Keratinocyte (primary cell): ENCODE results near the gene MST1. TPM values are rescaled to one million over a fixed set of nuclear protein-coding genes. Genes with fewer than 3 reads are reported as not detected.

Source experiments
- DNase-seq: peaks from one replicate; pipeline ENCODE4 v3.0.0-alpha.2; 2011; ENCODE audit warnings: low read depth, missing footprints, low spot score
- FAIRE-seq: peaks from 2 replicates; lab custom pipeline; 2011; peaks lifted over from hg19 to GRCh38; lab: Jason Lieb, UNC
- H2AFZ ChIP-seq: 2 replicates; pipeline ENCODE4 v1.6.0; 2012; ENCODE audit warnings: low read length, control low read depth, inconsistent platforms; ENCODE audit not compliant: control insufficient read depth
- H3K27ac ChIP-seq: 2 replicates; pipeline ENCODE4 v1.5.1; 2011; ENCODE audit warnings: low read length; ENCODE audit not compliant: control insufficient read depth, insufficient read depth
- H3K27me3 ChIP-seq: 3 replicates; pipeline ENCODE4 v1.6.0; 2011; ENCODE audit warnings: low read length; ENCODE audit not compliant: control insufficient read depth, insufficient read depth; ENCODE audit errors: extremely low read depth
- H3K36me3 ChIP-seq, 2 experiments: 2 replicates in 1 of 2; 3 replicates in 1 of 2; pipeline ENCODE4 v1.5.1; 2011; ENCODE audit warnings: low read length in 2 of 2, mild to moderate bottlenecking in 1 of 2; ENCODE audit not compliant: control insufficient read depth in 2 of 2, insufficient read depth in 2 of 2; ENCODE audit errors: extremely low read depth in 1 of 2
- H3K4me1 ChIP-seq: 3 replicates; pipeline ENCODE4 v1.5.1; 2011; ENCODE audit warnings: low read length; ENCODE audit not compliant: control insufficient read depth, insufficient read depth; ENCODE audit errors: extremely low read depth
- H3K4me2 ChIP-seq: 3 replicates; pipeline ENCODE4 v1.6.0; 2011; ENCODE audit warnings: low read depth, low read length; ENCODE audit not compliant: control insufficient read depth, insufficient read depth; ENCODE audit errors: extremely low read depth
- H3K4me3 ChIP-seq, 3 experiments: fragments of 200-600 bp in 1 of 3; sonication (generic) in 1 of 3; 2 replicates in 2 of 3; 3 replicates in 1 of 3; pipeline ENCODE4 v1.5.1; 2011 to 2016; ENCODE audit warnings: low read length in 3 of 3, mild to moderate bottlenecking in 3 of 3, control low read depth in 2 of 3, inconsistent platforms in 1 of 3, low read depth in 1 of 3, mixed read lengths in 1 of 3, mixed run types in 1 of 3, moderate library complexity in 1 of 3; ENCODE audit not compliant: control insufficient read depth in 2 of 3, insufficient read depth in 2 of 3; ENCODE audit errors: extremely low read depth in 1 of 3
- H3K79me2 ChIP-seq: 2 replicates; pipeline ENCODE4 v1.6.0; 2012; ENCODE audit warnings: low read length; ENCODE audit not compliant: control insufficient read depth, insufficient read depth
- H3K9ac ChIP-seq: 3 replicates; pipeline ENCODE4 v1.6.0; 2011; ENCODE audit warnings: low read length; ENCODE audit not compliant: control insufficient read depth, insufficient read depth; ENCODE audit errors: extremely low read depth
- H3K9me1 ChIP-seq: 3 replicates; pipeline ENCODE4 v1.6.0; 2011; ENCODE audit warnings: low read length; ENCODE audit not compliant: control insufficient read depth, insufficient read depth; ENCODE audit errors: extremely low read depth
- H3K9me3 ChIP-seq: 2 replicates; pipeline ENCODE4 v1.5.1; 2012; ENCODE audit warnings: low read depth, low read length; ENCODE audit not compliant: control insufficient read depth
- H4K20me1 ChIP-seq: 3 replicates; pipeline ENCODE4 v1.6.0; 2011; ENCODE audit warnings: low read length; ENCODE audit not compliant: control insufficient read depth, insufficient read depth; ENCODE audit errors: extremely low read depth
- CTCF ChIP-seq, 3 experiments: IDR thresholded peaks in 1 of 3; conservative IDR thresholded peaks in 1 of 3; optimal IDR thresholded peaks in 1 of 3; 2 replicates in 2 of 3; 3 replicates in 1 of 3; pipeline versions ENCODE3 to v1.5.1; 2011; ENCODE audit warnings: low read length in 3 of 3, mild to moderate bottlenecking in 3 of 3, moderate library complexity in 2 of 3, control low read depth in 1 of 3, inconsistent platforms in 1 of 3; ENCODE audit not compliant: insufficient read depth in 2 of 3; ENCODE audit errors: extremely low read depth in 1 of 3
- EZH2 ChIP-seq: IDR thresholded peaks from one replicate; pipeline ENCODE4 v1.6.1; 2012; ENCODE audit warnings: inconsistent platforms, mild to moderate bottlenecking, low read length, moderate library complexity
- dilution Hi-C: fragments of 300-500 bp; cut with MboI; formaldehyde crosslinking; loops from one replicate; pipeline ENCODE4 v1.7.0; 2020; ENCODE audit warnings: low sequenced_read_pairs; ENCODE audit not compliant: extremely low pct_ligation_motif_present
- polyA plus RNA-seq, 5 experiments: library from polyadenylated mRNA; depleted of rRNA in 3 of 5; stranded (reverse) in 3 of 5; stranded (forward) in 1 of 5; unstranded in 1 of 5; fragments of >200 nt; gene quantifications; 1 replicate in 1 of 5; 2 replicates in 3 of 5; 3 replicates in 1 of 5; pipeline versions ENCODE4 v1.2.1 to v1.2.3, GENCODE V29; 2011 to 2012; ENCODE audit warnings: missing spikeins in 2 of 5, low read depth in 1 of 5, low replicate concordance in 1 of 5

The MST1 gene
- polyA plus RNA-seq, 1 donor (not counting 4 experiments of a cell fraction or from before 2014, with no cell fraction given): 5.2 TPM

GRCh38 chr3:49680493-49681231 lies 8.6 kb downstream of the MST1 start:
- dilution Hi-C loops: no loop called here

GRCh38 chr3:49675912-49676311 lies 13.4 kb downstream of the MST1 start:
- no peak for FAIRE-seq

More at GRCh38 chr3:49680493-49681231, 8.6 kb downstream of the MST1 start:
- FAIRE-seq (no peak), DNase-seq (no peak)
- H4K20me1 ChIP-seq: no peaks in the 10 kb centered on the region
- no peaks in the 10 kb centered on the region for H3K9me1 ChIP-seq
- H3K4me3 ChIP-seq: no peak overlapping the region
- peaks cover 9% of the 10 kb centered on the region for H3K79me2 ChIP-seq
- TF ChIP-seq CTCF (optimal IDR thresholded peaks at IDR 0.05 in 1 of 3, IDR thresholded peaks at IDR 0.05 in 1 of 3, conservative IDR thresholded peaks at IDR 0.05 in 1 of 3; ENCODE audit: extremely low read depth in 1 of 3, insufficient read depth in 2 of 3, low read length in 3 of 3) (no peak), EZH2 (no peak)
- H2AFZ ChIP-seq: no peak overlapping the region
- no peaks in the 10 kb centered on the region for H3K9me3 ChIP-seq
- no peak overlapping the region for H3K27ac ChIP-seq
- no peaks in the 10 kb centered on the region for H3K27me3 ChIP-seq
- H3K36me3 ChIP-seq: peaks cover 61 to 67% of the 10 kb centered on the region in 2 experiments
- H3K9ac ChIP-seq: no peak overlapping the region
- no peaks in the 10 kb centered on the region for H3K4me1 ChIP-seq
- H3K4me2 ChIP-seq: no peak overlapping the region

More at GRCh38 chr3:49675912-49676311, 13.4 kb downstream of the MST1 start:
- TF ChIP-seq EZH2 (no peak), CTCF (optimal IDR thresholded peaks at IDR 0.05 in 1 of 3, IDR thresholded peaks at IDR 0.05 in 1 of 3, conservative IDR thresholded peaks at IDR 0.05 in 1 of 3; ENCODE audit: extremely low read depth in 1 of 3, insufficient read depth in 2 of 3, low read length in 3 of 3) (no peak)
- no peak for DNase-seq
- Histone ChIP-seq H2AFZ (no peak overlapping the region), H3K4me1 (peaks cover 10% of the 10 kb centered on the region), H3K9me3 (no peaks in the 10 kb centered on the region), H3K27ac (no peak overlapping the region), H3K4me3 (no peak overlapping the region), H3K9me1 (no peaks in the 10 kb centered on the region), H3K4me2 (no peak overlapping the region), H4K20me1 (no peaks in the 10 kb centered on the region), H3K79me2 (peaks cover 20% of the 10 kb centered on the region), H3K27me3 (no peaks in the 10 kb centered on the region), H3K9ac (no peak overlapping the region), H3K36me3 (peaks cover 39% of the 10 kb centered on the region in 2 experiments)
- dilution Hi-C loops: no loop called here
